HEK293 (cell line): Measurements from ENCODE around the gene MCU.
A peak's percentile ranks its signal among the peaks of the same experiment; 100 is the strongest.

Experiments
- ATF2 ChIP-seq: fragments of 450-650 bp; formaldehyde crosslinking; IDR thresholded peaks from 2 replicates; pipeline ENCODE4 v1.5.1; 2016; ENCODE audit warnings: missing biosample characterization, missing genetic modification characterization, low read depth
- GLIS2 ChIP-seq: fragments of 450-650 bp; formaldehyde crosslinking; IDR thresholded peaks from 2 replicates; pipeline ENCODE4 v1.5.1; 2016; ENCODE audit warnings: missing biosample characterization, missing genetic modification characterization
- HOXA7 ChIP-seq: sonication (generic); formaldehyde crosslinking; IDR thresholded peaks from 2 replicates; pipeline ENCODE4 v1.8.1; 2022; ENCODE audit warnings: missing genetic modification reagents, borderline replicate concordance
- HOXC10 ChIP-seq: sonication (generic); formaldehyde crosslinking; IDR thresholded peaks from 2 replicates; pipeline ENCODE4 v1.8.1; 2023; ENCODE audit warnings: mild to moderate bottlenecking, missing genetic modification reagents
- KLF17 ChIP-seq: fragments of 450-650 bp; formaldehyde crosslinking; IDR thresholded peaks from 2 replicates; pipeline ENCODE4 v1.5.1; 2016; ENCODE audit warnings: missing biosample characterization, missing genetic modification characterization
- KLF7 ChIP-seq: fragments of 450-650 bp; formaldehyde crosslinking; IDR thresholded peaks from 2 replicates; pipeline ENCODE4 v1.5.1; 2016; ENCODE audit warnings: missing biosample characterization, missing genetic modification characterization, borderline replicate concordance
- PRDM6 ChIP-seq: fragments of 450-650 bp; formaldehyde crosslinking; IDR thresholded peaks from 2 replicates; pipeline ENCODE4 v1.5.1; 2017; ENCODE audit warnings: missing biosample characterization, missing genetic modification characterization
- SCRT1 ChIP-seq: fragments of 450-650 bp; formaldehyde crosslinking; IDR thresholded peaks from 2 replicates; pipeline ENCODE4 v1.5.1; 2016; ENCODE audit warnings: missing biosample characterization, missing genetic modification characterization, borderline replicate concordance
- SCRT2 ChIP-seq: fragments of 450-650 bp; formaldehyde crosslinking; IDR thresholded peaks from 2 replicates; pipeline ENCODE4 v1.5.1; 2016; ENCODE audit warnings: missing biosample characterization, missing genetic modification characterization
- SP2 ChIP-seq: fragments of 450-650 bp; formaldehyde crosslinking; IDR thresholded peaks from 2 replicates; pipeline ENCODE4 v1.5.1; 2016; ENCODE audit warnings: missing biosample characterization, missing genetic modification characterization
- TCF7L2 ChIP-seq: IDR thresholded peaks from 2 replicates; pipeline ENCODE4 v1.6.1; 2011; ENCODE audit warnings: low read depth, mild to moderate bottlenecking, inconsistent platforms, low read length, moderate library complexity, borderline replicate concordance
- ZBTB1 ChIP-seq: fragments of 450-650 bp; formaldehyde crosslinking; IDR thresholded peaks from 2 replicates; pipeline ENCODE4 v1.5.1; 2016; ENCODE audit warnings: missing biosample characterization, missing genetic modification characterization
- ZBTB21 ChIP-seq: fragments of 450-650 bp; formaldehyde crosslinking; IDR thresholded peaks from 2 replicates; pipeline ENCODE4 v1.5.1; 2017; ENCODE audit warnings: missing biosample characterization, missing genetic modification characterization
- ZBTB26 ChIP-seq: fragments of 450-650 bp; formaldehyde crosslinking; optimal IDR thresholded peaks from 2 replicates; pipeline ENCODE3; 2016; ENCODE audit warnings: missing biosample characterization, mild to moderate bottlenecking, missing genetic modification characterization
- ZBTB49 ChIP-seq: fragments of 450-650 bp; formaldehyde crosslinking; IDR thresholded peaks from 2 replicates; pipeline ENCODE4 v1.5.1; 2016; ENCODE audit warnings: missing biosample characterization, missing genetic modification characterization, low read depth
- ZBTB8A ChIP-seq: fragments of 450-650 bp; formaldehyde crosslinking; IDR thresholded peaks from 2 replicates; pipeline ENCODE4 v1.5.1; 2016; ENCODE audit warnings: missing biosample characterization, missing genetic modification characterization
- ZIC2 ChIP-seq: fragments of 450-650 bp; formaldehyde crosslinking; IDR thresholded peaks from 2 replicates; pipeline ENCODE4 v1.5.1; 2016; ENCODE audit warnings: missing biosample characterization, missing genetic modification characterization
- ZNF114 ChIP-seq: fragments of 450-650 bp; formaldehyde crosslinking; IDR thresholded peaks from 2 replicates; pipeline ENCODE4 v1.5.0; 2017; ENCODE audit warnings: missing biosample characterization, missing genetic modification characterization
- ZNF121 ChIP-seq: fragments of 450-650 bp; formaldehyde crosslinking; IDR thresholded peaks from 2 replicates; pipeline ENCODE4 v1.5.1; 2016; ENCODE audit warnings: missing biosample characterization, missing genetic modification characterization
- ZNF16 ChIP-seq: fragments of 450-650 bp; formaldehyde crosslinking; IDR thresholded peaks from 2 replicates; pipeline ENCODE4 v1.5.1; 2016; ENCODE audit warnings: low read depth, missing biosample characterization, missing genetic modification characterization
- ZNF248 ChIP-seq: fragments of 450-650 bp; formaldehyde crosslinking; IDR thresholded peaks from 2 replicates; pipeline ENCODE4 v1.5.1; 2017; ENCODE audit warnings: missing biosample characterization, missing genetic modification characterization
- ZNF354C ChIP-seq: fragments of 450-650 bp; formaldehyde crosslinking; IDR thresholded peaks from 2 replicates; pipeline ENCODE4 v1.5.1; 2016; ENCODE audit warnings: missing biosample characterization, missing genetic modification characterization, low read depth, borderline replicate concordance
- ZNF394 ChIP-seq: fragments of 450-650 bp; formaldehyde crosslinking; IDR thresholded peaks from 2 replicates; pipeline ENCODE4 v1.5.1; 2016; ENCODE audit warnings: missing biosample characterization, missing genetic modification characterization, mild to moderate bottlenecking, moderate library complexity, borderline replicate concordance
- ZNF529 ChIP-seq: fragments of 450-650 bp; formaldehyde crosslinking; IDR thresholded peaks from 2 replicates; pipeline ENCODE4 v1.5.1; 2017; ENCODE audit warnings: missing genetic modification characterization, missing biosample characterization; ENCODE audit not compliant: insufficient replicate concordance
- ZNF623 ChIP-seq: fragments of 450-650 bp; formaldehyde crosslinking; IDR thresholded peaks from 2 replicates; pipeline ENCODE4 v1.5.1; 2016; ENCODE audit warnings: missing biosample characterization, missing genetic modification characterization
- ZNF629 ChIP-seq: fragments of 450-650 bp; formaldehyde crosslinking; IDR thresholded peaks from 2 replicates; pipeline ENCODE4 v1.5.1; 2017; ENCODE audit warnings: missing biosample characterization, missing genetic modification characterization
- ZNF658 ChIP-seq: fragments of 450-650 bp; formaldehyde crosslinking; IDR thresholded peaks from 2 replicates; pipeline ENCODE4; 2016; ENCODE audit warnings: missing biosample characterization, missing genetic modification characterization
- ZNF692 ChIP-seq: fragments of 450-650 bp; formaldehyde crosslinking; IDR thresholded peaks from 2 replicates; pipeline ENCODE4 v1.5.1; 2016; ENCODE audit warnings: missing biosample characterization, missing genetic modification characterization
- ZNF776 ChIP-seq: fragments of 450-650 bp; formaldehyde crosslinking; IDR thresholded peaks from 2 replicates; pipeline ENCODE4 v1.5.0; 2017; ENCODE audit warnings: missing biosample characterization, missing genetic modification characterization, borderline replicate concordance

The MCU gene

GRCh38 chr10:72690071-72690755 is 1.7 kb upstream of the MCU start (continued):
- TF ChIP-seq PRDM6 (tag by site-specific recombination) (peak; percentile 69), ZNF248 (tag by site-specific recombination) (no peak), ATF2 (tag by site-specific recombination) (0 out of 2 replicates have a peak, but pooled peaks have one; percentile 17), HOXA7 (CRISPR knock-in tag) (no peak), ZNF629 (tag by site-specific recombination) (peak; percentile 43; the same call in 1 of the 2 replicates), TCF7L2 (no peak), ZNF658 (tag by site-specific recombination) (no peak), KLF7 (no peak), ZNF529 (tag by site-specific recombination) (no peak), ZNF16 (tag by site-specific recombination) (no peak), ZNF623 (no peak), ZNF692 (tag by site-specific recombination) (peak; percentile 59; the same call in 1 of the 2 replicates), ZBTB49 (no peak), HOXC10 (CRISPR knock-in tag) (no peak), SCRT2 (tag by site-specific recombination) (peak; percentile 97), KLF17 (tag by site-specific recombination) (no peak), ZNF394 (tag by site-specific recombination) (no peak), ZNF121 (no peak), ZBTB26 (tag by site-specific recombination) (no peak), SP2 (peak; percentile 45; the same call in 1 of the 2 replicates), SCRT1 (tag by site-specific recombination) (peak; percentile 88), ZIC2 (no peak), ZBTB1 (tag by site-specific recombination) (no peak), ZNF776 (tag by site-specific recombination) (no peak), ZBTB8A (tag by site-specific recombination) (no peak), ZBTB21 (tag by site-specific recombination) (no peak), GLIS2 (tag by site-specific recombination) (no peak), ZNF354C (no peak), ZNF114 (tag by site-specific recombination) (no peak)
